Measurements from ENCODE around the gene TBC1D8.

DNA sequence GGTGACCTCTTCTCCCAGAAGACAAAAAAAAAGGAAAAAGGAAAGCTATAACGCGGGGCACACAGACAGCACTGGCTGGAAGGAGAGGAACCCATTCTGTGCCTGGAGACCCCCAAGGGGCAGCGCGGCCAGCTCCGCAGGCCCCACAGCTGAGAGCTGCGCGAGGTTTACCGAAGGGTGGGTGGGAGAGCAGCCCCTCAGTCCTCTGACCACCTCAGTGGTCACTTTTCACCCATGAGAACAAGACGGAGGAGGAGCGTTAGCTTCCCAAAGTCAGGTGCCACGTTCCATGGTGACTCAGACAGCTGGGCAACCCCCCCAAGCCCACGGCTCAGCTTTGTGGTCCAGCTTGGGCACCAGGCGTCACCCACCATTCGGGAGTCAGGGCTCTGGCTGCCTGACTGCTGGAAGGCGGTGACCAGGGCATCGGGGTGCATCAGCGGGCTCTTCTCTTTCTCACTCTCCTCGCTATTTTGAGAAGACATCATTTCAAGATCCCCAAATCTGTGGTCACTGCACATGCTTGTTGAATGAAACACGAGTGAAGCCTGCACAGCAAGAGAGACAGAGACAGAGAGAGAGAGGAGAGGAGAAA is 113.9 kb downstream of the TBC1D8 start:
- TF ChIP-seq POLR2AphosphoS5 (IDR thresholded peaks at IDR 0.05; ENCODE audit: borderline replicate concordance, low read depth, low read length): no peak
- no peak for TF ChIP-seq FOXP2 (optimal IDR thresholded peaks at IDR 0.05; ENCODE audit: control extremely low read depth, extremely low read length, insufficient read depth)
- TF ChIP-seq EZH2 (IDR thresholded peaks at IDR 0.05): no peak
